HG02642 (cell line): Measurements from ENCODE around the gene PDCD1.
"Not testable (repeated sequence)": the region's sequence is repeated elsewhere in the genome, so short reads cannot be mapped to it uniquely, and the experiment has no call there.

Source experiments
- ATAC-seq: cut with Tn5 transposase; IDR thresholded peaks from one replicate; pipeline ENCODE4 v1.9.1; 2021; ENCODE audit warnings: mild to moderate bottlenecking; ENCODE audit not compliant: unreplicated experiment, poor library complexity

PDCD1 gene

GRCh38 chr2:241817126-241817820, 41.4 kb downstream of the PDCD1 start:
- no peak for ATAC-seq

GRCh38 chr2:241816431-241817121, 42.1 kb downstream of the PDCD1 start:
- ATAC-seq: no peak

GRCh38 chr2:241815477-241816430, 42.9 kb downstream of the PDCD1 start:
- ATAC-seq: no peak

GRCh38 chr2:241814643-241815476, 43.8 kb downstream of the PDCD1 start:
- no peak for ATAC-seq

GRCh38 chr2:241814393-241814642, 44.4 kb downstream of the PDCD1 start:
- ATAC-seq: no peak

- no peak for ATAC-seq
Measured at GRCh38 chr2:241813644-241814392, 44.9 kb downstream of the PDCD1 start.

GRCh38 chr2:241812730-241813643, 45.7 kb downstream of the PDCD1 start:
- ATAC-seq: no peak

- ATAC-seq: no peak
Measured at GRCh38 chr2:241811952-241812729, 46.6 kb downstream of the PDCD1 start.

GRCh38 chr2:241811201-241811951, 47.3 kb downstream of the PDCD1 start:
- ATAC-seq: no peak

- no peak for ATAC-seq
Measured at GRCh38 chr2:241810307-241811200, 48.1 kb downstream of the PDCD1 start.

- no peak for ATAC-seq
Measured at GRCh38 chr2:241809383-241810306, 49.0 kb downstream of the PDCD1 start.

- no peak for ATAC-seq
Measured at GRCh38 chr2:241808721-241809382, 49.8 kb downstream of the PDCD1 start, which contains the start of gene NEU4. TSS of gene NEU4 (plus strand) at chr2:241809193. CDS start at chr2:241814485, 5,292 bp downstream.

- ATAC-seq: no peak
Measured at GRCh38 chr2:241808051-241808720, 50.5 kb downstream of the PDCD1 start.

- not testable (repeated sequence) for ATAC-seq
Measured at GRCh38 chr2:241806217-241806616, 52.5 kb downstream of the PDCD1 start.
